GM12891 (cell line): ENCODE data around the gene EDC3.

Experiments
- PAX5 ChIP-seq: IDR thresholded peaks from 2 replicates; pipeline ENCODE4 v1.6.1; 2011; ENCODE audit warnings: low read length, moderate library complexity, mild to moderate bottlenecking; ENCODE audit not compliant: insufficient read depth, severe bottlenecking
- POLR2A ChIP-seq: IDR thresholded peaks from 2 replicates; pipeline ENCODE4 v1.6.1; 2011; ENCODE audit warnings: low read depth, low read length, control low read depth
- POLR2AphosphoS5 ChIP-seq: IDR thresholded peaks from 2 replicates; pipeline ENCODE4 v1.6.1; 2011; ENCODE audit warnings: low read depth, low read length, control low read depth
- POU2F2 ChIP-seq: IDR thresholded peaks from 2 replicates; pipeline ENCODE4 v1.6.1; 2011; ENCODE audit warnings: low read depth, mild to moderate bottlenecking, control low read depth, low read length, moderate library complexity
- SPI1 ChIP-seq: IDR thresholded peaks from 2 replicates; pipeline ENCODE4 v1.6.1; 2011; ENCODE audit warnings: low read depth, low read length, control low read depth
- TAF1 ChIP-seq: IDR thresholded peaks from 2 replicates; pipeline ENCODE4 v1.6.1; 2011; ENCODE audit warnings: low read depth, low read length, control low read depth

DNA sequence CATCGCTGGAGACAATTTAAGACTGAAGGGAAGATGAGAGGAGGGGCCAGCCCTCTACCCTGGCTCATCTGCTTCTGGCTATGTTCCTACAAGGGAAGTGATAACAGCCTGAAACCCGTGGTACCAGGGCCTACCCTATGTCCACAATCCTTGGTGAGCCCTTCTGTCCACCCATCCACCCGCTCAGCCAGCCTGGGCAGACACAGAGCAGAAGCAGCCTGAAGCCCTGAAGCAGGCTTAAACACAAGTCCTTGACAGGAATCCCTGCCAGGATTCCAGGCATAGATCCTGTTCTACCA lies 64.8 kb downstream of the EDC3 start:
- TF ChIP-seq POLR2AphosphoS5 (no peak; the same call in 1 of the 2 replicates), POLR2A (no peak; the same call in 1 of the 2 replicates), TAF1 (no peak), PAX5 (no peak), POU2F2 (no peak), SPI1 (no peak)
